Pons (tissue), 1 donor: ENCODE results near the gene LRP1.

Experiments used
- DNase-seq: peaks from one replicate; pipeline ENCODE4 v3.0.0-alpha.2; 2016; ENCODE audit warnings: low spot score

Gene LRP1

GRCh38 chr12:57138526-57139272 is 10.4 kb downstream of the LRP1 start:
- no peak for DNase-seq

DNA sequence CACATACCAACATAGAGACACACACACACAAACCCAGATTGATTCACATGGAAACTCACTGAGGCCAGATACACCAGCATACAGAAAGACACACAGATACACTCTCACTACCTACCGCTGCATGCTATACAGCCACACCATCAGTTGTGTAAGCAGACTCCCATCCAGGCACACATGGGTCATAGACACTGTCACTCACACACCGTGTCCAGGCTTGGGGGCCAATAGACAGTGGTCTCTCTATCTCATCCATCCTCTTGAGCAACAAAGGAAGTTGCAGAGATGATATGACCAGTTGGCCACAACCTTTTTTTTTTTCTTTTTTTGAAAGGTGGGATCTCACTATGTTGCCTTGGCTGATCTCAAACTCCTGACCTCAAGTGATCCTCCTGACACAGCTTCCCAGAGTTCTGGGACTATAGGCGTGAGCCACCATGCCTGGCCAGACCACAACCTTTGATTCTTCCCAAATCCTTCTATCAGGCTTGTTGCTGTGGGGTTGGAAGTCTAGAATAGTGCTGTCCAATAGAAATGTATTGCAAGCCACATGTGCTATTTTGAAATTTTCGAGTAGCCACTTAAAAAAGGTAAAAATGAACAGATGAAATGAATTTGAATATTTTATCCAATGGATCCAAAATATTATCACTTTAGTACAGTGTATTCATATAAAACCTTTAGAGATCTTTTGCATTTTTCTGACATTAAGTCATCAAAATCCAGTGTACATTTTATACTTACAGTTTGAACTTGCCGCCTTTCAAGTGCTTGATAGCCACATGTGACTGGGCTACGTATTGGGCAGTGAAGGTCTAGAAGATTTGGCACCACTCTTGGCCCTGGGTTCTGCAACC is 11.7 kb downstream of the LRP1 start:
- DNase-seq: no peak

DNA sequence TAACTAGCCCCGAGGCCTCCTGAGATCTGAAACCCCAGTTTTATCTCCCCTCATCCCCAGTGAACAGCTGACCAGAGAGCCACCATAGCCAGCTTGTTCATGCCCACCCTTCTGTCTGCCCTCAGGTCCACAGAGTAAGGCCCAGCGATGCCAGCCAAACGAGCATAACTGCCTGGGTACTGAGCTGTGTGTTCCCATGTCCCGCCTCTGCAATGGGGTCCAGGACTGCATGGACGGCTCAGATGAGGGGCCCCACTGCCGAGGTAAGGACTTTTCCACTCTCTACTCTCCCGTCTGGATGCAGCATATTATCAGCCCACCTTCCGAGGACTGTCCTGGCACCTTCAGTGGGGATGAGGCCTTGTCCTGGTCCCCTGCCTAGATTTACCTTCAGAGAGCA is 13.0 kb downstream of the LRP1 start:
- no peak for DNase-seq

- no peak for DNase-seq
These were observed 13.8 kb downstream of the LRP1 start for GRCh38 chr12:57142121-57142520.

DNA sequence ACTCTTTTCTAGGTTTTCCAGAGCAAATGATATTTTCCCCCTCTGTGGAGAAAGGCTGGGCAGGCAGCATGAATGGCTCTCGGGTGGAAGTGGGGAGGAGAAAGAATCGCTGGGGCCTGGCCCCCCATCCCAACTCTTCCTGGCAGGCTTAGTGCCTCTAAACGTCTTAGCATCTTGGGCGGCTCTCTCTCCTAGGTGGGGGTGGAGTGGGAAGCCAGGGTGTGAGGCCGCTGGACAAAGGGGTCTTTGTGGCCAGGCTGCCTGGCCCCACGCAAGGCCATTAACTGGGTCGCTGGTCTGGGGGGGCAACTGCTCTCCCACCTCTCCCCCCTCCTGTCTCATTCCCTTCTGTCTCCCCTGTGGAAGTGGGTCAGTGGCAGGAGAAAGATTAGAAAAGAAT is 14.4 kb downstream of the LRP1 start:
- no peak for DNase-seq

DNA sequence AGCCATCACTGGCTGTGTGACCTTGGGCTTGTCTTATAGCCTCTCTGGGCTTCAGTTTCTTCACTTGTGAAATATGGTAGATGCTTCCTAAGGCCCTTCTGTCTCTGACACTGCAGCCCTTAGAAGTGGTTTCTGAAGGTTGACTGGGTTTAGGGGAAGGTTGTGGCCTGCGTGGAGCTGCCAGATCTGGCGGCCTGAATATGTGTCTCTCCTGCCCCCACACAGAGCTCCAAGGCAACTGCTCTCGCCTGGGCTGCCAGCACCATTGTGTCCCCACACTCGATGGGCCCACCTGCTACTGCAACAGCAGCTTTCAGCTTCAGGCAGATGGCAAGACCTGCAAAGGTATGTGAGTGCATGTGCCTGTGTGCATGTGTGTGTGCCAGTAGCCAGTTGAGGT is 15.2 kb downstream of the LRP1 start:
- DNase-seq: no peak

- peak; percentile 68 for DNase-seq
These were observed 17.3 kb downstream of the LRP1 start for GRCh38 chr12:57145460-57146059.

DNA sequence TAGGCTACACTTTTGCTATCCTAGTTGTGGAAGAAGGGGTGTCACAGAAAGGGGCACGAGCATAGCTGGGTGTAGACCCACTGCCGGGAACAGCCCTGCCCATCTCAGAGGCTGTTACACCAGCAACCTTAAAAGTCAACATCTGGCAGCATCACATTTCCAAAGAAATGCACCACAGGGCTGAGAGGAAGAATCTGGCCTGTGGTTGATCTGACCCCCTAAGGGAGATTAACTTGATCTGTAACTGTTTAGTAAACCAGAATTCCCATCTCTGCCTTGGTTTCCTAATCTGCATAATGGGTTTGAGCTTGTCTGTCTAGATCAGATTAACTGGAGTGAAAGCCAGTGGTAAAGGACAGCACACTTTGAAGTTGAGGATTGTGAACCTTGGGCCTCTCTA is 17.8 kb downstream of the LRP1 start:
- DNase-seq: no peak

DNA sequence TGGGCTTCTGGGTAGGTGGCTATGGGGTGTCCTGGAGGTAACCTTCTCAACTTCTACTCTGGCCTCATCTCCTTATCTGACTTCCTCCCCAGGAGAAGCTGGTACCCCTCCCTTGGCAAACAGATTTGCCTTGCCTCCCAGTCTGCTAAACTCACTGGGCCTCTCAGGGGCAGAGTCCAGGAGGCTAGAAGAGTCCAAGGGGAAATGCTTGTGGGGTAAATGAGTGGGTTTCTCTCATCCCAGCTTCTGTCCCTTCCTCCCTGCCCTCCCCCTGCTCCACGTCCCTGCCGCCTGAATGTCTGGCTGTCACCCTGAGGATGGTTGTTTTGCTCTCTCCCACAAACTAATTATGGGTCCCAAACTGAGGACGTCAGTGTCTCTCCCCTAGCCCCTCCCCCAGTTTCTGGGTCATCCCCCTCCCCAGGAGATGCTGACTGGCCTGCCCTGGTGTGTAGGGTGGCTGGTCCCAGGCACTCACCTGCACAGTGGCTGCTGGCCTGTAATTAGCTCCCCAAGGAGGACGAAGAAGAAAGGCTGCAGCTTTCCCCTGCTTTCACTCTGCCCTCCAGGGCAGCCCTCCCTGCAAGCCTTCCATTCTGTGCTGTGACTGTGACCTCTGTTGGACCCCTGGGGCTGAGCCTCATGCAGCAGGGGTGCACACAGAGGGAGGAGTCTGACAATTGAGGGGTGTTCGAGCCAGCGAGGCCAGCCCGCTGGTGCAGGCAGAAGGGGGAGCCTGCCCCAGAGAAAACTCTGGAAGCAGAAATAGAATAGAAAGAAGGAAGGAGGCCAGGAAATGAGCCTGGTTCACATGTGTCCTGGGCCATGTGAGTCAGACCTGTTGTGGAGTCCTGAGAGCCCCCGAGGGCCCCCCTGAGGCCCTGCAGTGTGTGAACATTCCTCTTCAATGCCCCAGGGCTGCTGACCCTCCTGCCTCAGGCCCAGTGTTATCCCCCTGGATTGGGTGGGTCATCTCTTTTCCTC is 19.0 kb downstream of the LRP1 start, which contains the start of gene LRP1-AS:
LRP1-AS (minus strand) TSS at position 659 of the 984 bp plus-strand sequence.
- no peak for DNase-seq

DNA sequence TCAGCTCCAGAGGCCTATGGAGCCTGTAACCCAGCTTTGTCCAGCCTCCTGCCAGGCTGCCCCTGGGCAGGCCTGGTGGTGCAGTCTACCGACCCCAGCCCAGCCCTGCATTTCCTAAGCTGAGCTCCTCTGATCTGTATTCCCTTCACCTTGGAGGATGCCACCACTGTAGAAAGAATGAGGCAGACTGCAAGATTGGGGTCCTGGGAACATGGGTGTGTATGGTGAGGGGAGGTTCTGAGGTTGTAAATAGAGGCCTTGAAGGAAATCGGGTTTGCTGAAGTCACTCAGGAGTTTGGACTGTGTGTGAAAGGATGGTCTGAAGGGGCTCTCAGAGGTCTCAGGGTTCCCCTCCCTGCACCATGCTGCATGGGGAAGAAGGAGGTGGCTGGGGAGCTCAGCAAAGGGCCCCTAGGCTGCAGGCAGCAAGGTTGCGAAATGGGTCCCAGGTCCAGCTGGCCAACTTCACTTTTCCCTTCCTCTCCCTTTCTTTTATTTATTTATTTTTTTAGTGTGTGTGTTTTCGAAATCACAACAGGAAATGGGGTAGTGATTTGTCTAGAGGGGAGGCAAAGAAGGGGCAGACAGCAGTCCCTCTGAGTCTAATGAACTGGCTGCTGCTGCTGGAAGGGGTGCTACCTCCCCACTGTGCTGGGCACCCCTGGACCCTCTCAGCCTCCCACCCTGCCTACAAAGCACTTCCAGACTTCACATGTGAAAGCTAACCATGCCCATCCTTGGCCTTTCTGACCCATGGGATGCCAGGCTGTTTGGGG is 20.4 kb downstream of the LRP1 start:
- no peak for DNase-seq

DNA sequence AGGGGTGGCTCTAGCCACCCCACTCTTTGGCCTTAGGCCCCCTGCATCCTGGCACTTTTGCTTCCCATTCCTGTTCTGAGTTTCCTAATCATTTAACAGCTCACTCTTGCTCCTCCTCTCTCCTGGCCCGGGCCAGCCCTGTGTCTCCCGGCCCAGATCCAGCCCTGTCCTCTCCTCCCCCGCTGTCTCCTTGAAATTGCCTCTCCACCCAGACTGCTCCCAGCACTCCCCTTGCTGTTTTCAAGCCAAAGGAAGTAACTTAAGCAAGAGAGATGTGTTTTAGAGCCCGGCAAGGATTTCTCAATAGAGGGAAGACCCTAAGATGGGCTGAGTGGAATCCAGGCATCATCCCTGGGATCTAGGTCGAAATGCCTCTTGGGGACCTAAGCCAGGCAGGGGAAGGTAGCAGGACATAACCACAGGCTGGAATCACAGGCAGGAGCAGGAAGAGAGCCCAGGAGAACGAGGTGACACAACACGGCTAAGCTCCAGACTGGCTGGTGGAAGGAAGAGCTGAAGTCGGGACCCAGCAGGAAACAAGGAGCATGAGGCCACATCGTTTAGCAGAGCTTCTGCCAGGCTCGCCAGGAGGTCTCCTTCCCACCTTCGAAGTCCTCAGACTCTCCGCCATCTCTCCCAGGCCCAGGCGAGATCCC is 21.1 kb downstream of the LRP1 start:
- DNase-seq: no peak

- no peak for DNase-seq
These were observed 22.2 kb downstream of the LRP1 start for GRCh38 chr12:57150400-57151000.

DNA sequence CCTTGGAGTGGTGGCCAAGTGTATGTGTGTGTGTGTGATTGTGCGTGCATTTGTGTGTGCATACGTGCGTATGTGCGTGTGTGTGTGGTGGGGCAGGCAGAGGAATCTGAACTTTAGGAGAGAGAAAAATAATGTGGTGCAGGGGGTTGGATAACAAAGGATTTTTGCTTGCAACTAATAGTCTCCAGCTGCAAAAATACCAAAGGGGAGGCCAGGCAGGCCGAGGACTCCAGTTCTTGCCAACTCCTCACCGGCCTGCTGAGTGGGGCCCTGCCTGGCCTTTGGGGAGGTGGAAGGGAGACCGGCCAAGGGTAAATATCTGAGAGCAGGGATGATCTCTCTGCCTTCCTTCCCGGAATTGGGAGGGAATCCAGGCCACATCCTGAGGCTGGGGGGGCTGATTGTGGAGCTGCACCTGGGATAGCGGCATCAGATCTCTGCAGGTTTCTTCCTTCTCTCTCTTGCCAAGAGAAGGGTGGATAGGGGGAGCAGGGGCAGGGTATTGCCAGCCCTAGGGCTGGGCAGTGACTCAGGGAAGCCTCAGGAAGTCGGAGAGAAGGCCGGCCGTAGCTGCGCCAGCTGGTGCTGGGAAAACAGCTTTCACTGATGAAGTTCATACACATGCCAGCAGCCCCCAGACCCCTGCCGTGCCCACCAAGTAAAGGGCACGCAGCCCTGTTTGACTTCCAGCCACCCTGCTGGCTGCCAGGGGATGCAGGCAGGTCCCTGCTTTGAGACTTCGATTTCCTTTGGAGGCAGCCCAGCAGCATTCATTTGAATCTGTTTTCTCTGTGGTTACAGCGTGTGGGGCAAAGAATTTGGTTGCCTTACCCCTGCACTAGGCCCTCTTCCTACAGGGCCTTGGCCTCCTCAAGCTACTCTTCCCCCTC is 23.7 kb downstream of the LRP1 start:
- DNase-seq: no peak

DNA sequence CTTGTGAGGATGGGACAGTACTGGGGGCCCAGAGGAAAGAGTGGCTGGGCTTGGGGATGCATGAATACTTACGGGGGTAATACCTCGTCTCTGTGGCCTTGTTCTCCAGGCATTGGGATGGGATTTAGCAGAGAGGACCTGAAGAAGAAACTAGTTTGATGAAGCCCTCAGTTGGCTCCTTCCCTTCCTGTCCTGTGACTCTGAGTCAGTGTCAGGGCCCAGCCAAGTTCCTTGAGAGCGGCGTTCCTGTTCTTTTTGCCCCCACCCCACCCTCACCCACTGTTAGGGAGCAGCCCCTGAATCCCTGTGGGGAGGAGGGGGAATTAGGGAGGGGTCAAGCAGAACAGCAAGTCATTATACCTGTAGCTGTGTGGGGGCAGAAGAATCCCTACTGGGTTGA is 24.4 kb downstream of the LRP1 start:
- peak; percentile 70 for DNase-seq

DNA sequence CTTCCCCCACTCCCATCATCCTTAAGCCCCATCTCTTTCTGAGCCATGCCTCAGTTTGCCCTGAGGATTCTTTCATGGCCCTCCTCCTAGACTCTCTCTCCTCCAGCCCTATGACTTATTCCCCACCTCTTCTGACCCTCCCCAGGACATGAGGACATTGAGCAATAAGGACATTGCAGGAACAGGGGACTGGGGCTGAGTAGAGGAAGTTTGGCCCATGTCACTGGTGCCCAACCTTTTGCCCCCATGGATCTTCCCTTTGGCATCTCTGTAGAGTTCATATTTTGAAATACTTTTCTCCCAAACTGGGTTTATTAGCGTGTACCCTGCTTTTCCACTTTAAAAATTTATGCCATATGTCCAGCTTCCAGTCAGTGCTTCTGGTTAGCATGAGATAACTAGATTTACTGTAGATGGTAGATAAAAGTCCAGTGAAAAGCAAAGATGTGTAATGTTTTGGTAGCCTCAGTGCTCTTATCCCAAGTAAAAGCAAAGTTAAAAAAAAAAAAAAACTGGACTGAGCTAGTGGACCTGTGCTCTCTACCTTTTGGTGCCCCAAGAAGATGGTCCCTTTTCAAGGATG is 25.2 kb downstream of the LRP1 start:
- DNase-seq: no peak

DNA sequence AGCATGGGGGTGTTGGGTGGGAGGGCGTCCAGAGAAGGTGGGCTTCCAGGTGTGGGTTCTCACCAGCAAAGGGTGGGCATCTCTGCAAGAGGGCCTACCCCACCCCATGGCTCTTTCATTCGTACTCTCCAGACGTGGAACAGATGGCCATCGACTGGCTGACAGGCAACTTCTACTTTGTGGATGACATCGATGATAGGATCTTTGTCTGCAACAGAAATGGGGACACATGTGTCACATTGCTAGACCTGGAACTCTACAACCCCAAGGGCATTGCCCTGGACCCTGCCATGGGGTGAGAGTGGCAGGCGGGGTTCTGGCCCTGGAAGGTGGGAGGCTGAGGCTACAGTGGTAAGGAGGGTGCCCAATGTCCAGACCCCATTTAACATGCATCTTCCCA is 25.8 kb downstream of the LRP1 start:
- DNase-seq: no peak

DNA sequence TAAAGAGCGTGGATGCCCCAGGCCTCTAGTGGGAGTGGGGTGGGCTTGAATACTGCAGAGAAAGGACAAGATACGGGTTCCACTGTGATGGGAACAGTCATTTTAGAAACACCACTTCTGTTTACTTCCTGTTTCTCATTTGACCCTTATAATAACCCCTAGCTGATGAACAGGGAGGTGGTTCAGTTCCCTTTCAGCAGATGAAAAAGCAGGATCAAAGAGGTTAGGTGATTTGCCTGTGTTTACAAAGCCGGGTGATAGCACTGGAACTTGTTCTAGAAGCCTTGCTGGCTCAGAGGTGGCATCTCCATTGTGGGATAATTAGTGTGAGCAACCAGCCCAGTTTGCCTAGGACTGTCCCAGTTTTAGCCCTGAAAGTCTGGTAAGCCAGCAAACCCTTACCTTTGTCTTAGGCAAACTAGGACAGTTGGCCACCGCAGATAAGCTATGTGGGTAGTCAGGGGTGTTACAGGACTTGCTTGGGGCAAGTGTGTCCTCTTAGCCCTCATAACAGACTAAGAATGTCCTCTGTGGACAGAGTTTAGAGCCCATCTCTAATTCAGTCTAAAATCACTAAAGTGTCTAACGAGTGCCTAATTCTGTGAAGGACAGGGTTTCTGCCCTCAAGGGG is 26.6 kb downstream of the LRP1 start:
- no peak for DNase-seq
